Right lobe of liver (tissue), 4 donors: ENCODE data around the gene SERINC1.
A peak's percentile ranks its signal among the peaks of the same experiment; 100 is the strongest.

Experiments
- CTCF ChIP-seq, 4 donors: fragments of 200-600 bp in 3 of 4; fragments of 450-650 bp in 1 of 4; IDR thresholded peaks; one replicate each; pipeline versions ENCODE4 v1.5.1 to v1.8.0; 2016 to 2022; ENCODE audit warnings: antibody characterized with exemption in 4 of 4, mild to moderate bottlenecking in 2 of 4
- POLR2A ChIP-seq: fragments of 450-650 bp; IDR thresholded peaks from one replicate; pipeline ENCODE4 v1.6.1; 2017; ENCODE audit warnings: antibody characterized with exemption, mild to moderate bottlenecking
- donor health status: DM: no; HTN: no; CAD: no.
- donor health status: DM: no; HTN: no; CAD: no.
- donor health status: DM: no; HTN: yes; CAD: no.

- TF ChIP-seq CTCF (IDR thresholded peaks at IDR 0.05): peak in 3 of 4 donors; percentile 36 to 45 (median 44)
- TF ChIP-seq POLR2A: no peak
Observed at GRCh38 chr6:122399348-122400120, 72.1 kb downstream of the SERINC1 start, which contains the start of gene HSF2.
